Stimulated activated effector memory CD8-positive, alpha-beta T cell treated with anti-CD3 and anti-CD28 coated beads, Interleukin-12 subunit alpha, Interleukin-12 subunit beta, amount 100 ng/mL, for 72 hours (primary cell): Measurements from ENCODE around the gene UBE2M.
A peak's percentile ranks its signal among the peaks of the same experiment; 100 is the strongest.
"Not testable (repeated sequence)": the region's sequence is repeated elsewhere in the genome, so short reads cannot be mapped to it uniquely, and the experiment has no call there.

ENCODE experiments used
- ATAC-seq: fragments of 150-1000 bp; cut with Tn5 transposase; 2 replicates; pipeline ENCODE4 v1.10.0; 2021
- DNase-seq, 2 donors: peaks; one replicate each; pipeline ENCODE4 v3.0.0; 2021 to 2022; ENCODE audit warnings: low spot score in 2 of 2
- H3K27ac Mint-ChIP-seq: one replicate; pipeline ENCODE4 v1.8.0; 2022; ENCODE audit warnings: mild to moderate bottlenecking, mixed read lengths
- H3K36me3 Mint-ChIP-seq: one replicate; pipeline ENCODE4 v1.8.0; 2022; ENCODE audit warnings: mild to moderate bottlenecking, mixed read lengths
- H3K4me1 Mint-ChIP-seq: one replicate; pipeline ENCODE4 v1.8.0; 2022; ENCODE audit warnings: mixed read lengths
- H3K4me3 Mint-ChIP-seq: one replicate; pipeline ENCODE4 v1.8.0; 2022; ENCODE audit warnings: mild to moderate bottlenecking, mixed read lengths
- H3K9me3 Mint-ChIP-seq: one replicate; pipeline ENCODE4 v1.8.0; 2022; ENCODE audit warnings: mixed read lengths

Gene UBE2M

DNA sequence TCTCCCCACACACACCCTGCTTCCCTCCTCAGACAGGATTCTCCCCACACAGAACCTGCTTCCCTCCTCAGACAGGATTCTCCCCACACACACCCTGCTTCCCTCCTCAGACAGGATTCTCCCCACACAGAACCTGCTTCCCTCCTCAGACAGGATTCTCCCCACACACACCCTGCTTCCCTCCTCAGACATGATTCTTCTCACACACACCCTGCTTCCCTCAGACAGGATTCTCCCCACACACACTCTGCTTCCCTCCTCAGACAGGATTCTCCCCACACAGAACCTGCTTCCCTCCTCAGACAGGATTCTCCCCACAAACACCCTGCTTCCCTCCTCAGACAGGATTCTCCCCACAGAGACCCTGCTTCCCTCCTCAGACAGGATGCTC lies 19.2 kb downstream of the UBE2M start:
- Mint-ChIP-seq H3K4me1 (peaks cover 14% of the 10 kb centered on the region), H3K4me3 (peak overlapping the region; percentile 66)
- not testable (repeated sequence) for H3K9me3 Mint-ChIP-seq, H3K27ac Mint-ChIP-seq, ATAC-seq, H3K36me3 Mint-ChIP-seq, DNase-seq

GRCh38 chr19:58538257-58539168 lies 19.9 kb downstream of the UBE2M start:
- H3K4me1 Mint-ChIP-seq = peaks cover 7% of the 10 kb centered on the region
- no peak overlapping the region for H3K27ac Mint-ChIP-seq
- H3K9me3 Mint-ChIP-seq = no peaks in the 10 kb centered on the region
- peak overlapping the region; percentile 66 for H3K4me3 Mint-ChIP-seq
- peaks cover 3% of the 10 kb centered on the region for H3K36me3 Mint-ChIP-seq
- DNase-seq = peak in 1 of 2 donors; percentile 72
- ATAC-seq = peak; percentile 73

DNA sequence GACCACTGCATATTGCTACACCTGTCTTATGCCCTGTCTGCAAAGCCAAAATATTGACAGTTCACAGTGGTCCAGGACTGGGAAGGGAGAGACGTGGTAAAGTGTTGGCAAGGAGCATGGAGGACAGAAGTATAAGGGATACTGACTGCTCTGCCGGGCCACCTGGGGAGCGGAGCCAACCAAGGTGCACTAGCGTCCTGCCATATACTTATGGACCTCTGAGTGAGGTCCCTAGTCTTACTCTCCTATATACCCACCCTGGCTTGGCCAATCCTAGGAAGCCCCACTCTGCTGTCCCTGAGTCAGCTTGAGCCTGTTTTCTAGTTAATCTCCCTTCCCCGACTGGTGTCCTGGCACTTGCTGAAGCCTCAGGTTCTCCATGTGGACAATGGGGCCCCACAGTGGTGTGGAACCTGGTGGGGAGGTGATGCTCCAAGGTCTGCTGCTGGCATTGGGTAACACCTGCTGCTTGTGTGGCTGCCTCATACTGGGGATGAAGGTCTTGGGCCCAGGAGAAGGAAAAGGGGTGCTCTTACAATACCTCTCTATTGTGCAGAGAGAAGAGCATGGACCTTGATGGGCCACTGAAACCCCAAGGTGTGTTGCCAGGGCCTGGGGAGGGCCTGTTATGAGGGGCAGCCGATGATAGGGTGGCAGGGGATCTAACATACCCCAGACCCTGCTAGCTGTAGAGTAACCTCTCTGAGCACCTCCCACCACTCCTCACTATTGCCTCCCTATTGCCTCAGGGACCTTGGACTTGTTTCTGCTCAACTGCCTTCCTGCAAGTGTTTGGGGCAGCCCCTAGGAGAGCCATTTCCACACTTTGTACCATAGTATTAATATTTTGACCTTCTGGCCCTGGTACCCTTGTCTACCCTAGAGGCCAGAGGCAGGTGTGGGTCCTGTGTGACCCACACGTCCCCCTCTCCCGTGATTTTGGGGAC lies 21.3 kb downstream of the UBE2M start:
- peak overlapping the region; percentile 66 for H3K4me3 Mint-ChIP-seq
- peaks cover 5% of the 10 kb centered on the region for H3K4me1 Mint-ChIP-seq
- H3K9me3 Mint-ChIP-seq = no peaks in the 10 kb centered on the region
- no peaks in the 10 kb centered on the region for H3K36me3 Mint-ChIP-seq
- ATAC-seq (peak; percentile 13), DNase-seq (no peak)
- no peak overlapping the region for H3K27ac Mint-ChIP-seq

DNA sequence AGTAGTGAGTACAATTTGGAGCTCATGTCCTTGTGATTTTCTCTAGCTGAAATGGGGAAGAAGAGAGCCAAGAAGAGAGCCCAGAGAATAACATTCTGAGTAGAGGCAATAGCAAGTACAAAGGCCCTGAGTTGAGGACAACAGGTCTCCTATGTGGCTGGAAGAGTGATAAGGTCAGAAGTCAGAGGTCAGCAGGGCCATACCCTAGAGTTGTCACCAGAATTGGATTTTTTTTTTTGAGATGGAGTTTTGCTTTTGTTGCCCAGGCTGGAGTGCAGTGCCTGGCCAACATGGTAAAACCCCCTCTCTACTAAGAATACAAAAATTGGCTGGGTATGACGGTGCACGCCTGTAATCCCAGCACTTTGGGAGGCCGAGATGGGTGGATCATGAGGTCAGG lies 22.6 kb downstream of the UBE2M start:
- Mint-ChIP-seq H3K27ac (no peak overlapping the region), H3K36me3 (no peaks in the 10 kb centered on the region), H3K4me3 (no peak overlapping the region), H3K9me3 (no peaks in the 10 kb centered on the region), H3K4me1 (peaks cover 5% of the 10 kb centered on the region)
- ATAC-seq = no peak
- no peak for DNase-seq

DNA sequence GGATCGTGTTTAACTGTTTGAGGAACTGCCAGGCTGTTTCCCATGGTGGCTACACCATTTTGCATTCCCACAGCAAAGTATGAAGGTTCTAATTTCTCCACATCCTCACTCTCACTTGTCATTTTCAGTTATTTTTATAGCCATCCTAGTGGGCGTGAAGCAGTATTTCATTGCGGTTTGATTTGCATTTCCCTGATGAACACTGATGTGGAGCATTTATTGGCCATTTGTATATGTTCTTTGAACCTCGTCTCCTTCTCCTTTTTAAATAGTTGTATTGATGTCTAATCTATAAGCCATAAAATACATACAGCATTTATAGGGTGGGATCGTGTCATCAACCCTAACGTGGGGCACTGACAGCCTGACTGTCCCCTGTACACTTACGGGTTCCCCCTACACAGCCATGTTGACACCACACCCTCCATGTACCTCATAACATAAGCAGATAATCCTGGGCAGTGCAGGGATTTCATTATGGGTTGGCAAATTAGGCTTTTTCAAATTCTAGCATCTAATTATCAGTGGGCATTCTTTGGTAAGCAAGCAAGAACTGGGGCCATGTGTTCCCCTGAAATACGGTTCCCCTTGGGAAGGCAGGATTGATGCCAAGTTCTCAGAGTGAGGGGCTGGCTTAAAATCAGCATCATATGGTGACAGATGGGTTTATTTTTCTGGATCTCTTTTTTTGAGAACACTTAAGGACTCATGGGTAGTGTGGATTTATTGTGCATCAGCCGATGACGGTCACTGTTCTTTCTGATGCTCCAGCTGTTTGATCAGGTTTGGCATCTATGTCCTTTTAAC lies 27.2 kb downstream of the UBE2M start:
- Mint-ChIP-seq H3K36me3 (no peaks in the 10 kb centered on the region), H3K27ac (no peak overlapping the region), H3K9me3 (no peaks in the 10 kb centered on the region), H3K4me1 (no peaks in the 10 kb centered on the region), H3K4me3 (no peak overlapping the region)
- ATAC-seq (no peak), DNase-seq (no peak)

- Mint-ChIP-seq H3K9me3 (no peaks in the 10 kb centered on the region), H3K36me3 (no peaks in the 10 kb centered on the region)
- DNase-seq = no peak
These were observed 29.0 kb downstream of the UBE2M start for GRCh38 chr19:58529405-58529804.

DNA sequence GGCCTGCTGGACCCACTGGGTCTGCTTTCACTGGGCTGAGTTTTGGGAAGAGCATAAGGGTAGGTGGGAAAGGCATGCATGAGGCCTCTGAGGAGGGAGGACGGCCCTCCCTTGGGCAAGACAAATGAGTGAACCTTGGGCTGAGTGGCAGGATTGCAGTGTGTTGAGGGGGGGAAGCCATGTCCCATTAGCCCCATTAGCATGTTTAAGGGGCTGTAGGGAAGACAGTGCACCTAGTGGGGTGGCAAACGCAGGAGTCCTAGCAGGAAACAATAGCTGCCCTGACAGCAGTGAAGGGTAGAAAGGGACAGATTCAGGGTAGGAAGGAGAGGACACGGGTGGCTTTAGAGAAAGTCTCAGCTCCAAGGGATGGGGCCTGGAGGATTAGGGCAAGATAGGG lies 35.7 kb downstream of the UBE2M start:
- H3K4me1 Mint-ChIP-seq = peaks cover 30% of the 10 kb centered on the region

More at GRCh38 chr19:58529405-58529804, 29.0 kb downstream of the UBE2M start:
- ATAC-seq = no peak
- no peak overlapping the region for H3K27ac Mint-ChIP-seq
- no peak overlapping the region for H3K4me3 Mint-ChIP-seq
- H3K4me1 Mint-ChIP-seq = no peaks in the 10 kb centered on the region

DNA sequence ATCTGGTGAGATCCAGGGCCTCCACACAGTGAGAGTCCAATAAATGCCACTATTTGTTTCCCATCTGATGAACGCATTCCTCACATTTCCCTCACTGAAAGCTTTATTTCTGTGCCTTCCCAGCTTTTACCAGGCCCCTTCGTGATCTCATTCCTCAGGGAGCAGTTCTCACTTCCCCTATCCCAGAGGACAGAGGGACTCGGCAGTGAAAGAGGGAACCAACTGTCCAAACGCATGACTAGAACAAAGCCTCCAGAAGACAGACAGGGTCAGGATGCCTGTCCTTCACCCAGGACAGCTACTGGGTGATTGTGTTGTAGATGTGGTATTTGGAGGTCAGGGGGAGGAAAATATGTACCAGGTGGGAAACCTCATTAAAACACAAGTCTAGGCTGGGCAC lies 36.8 kb downstream of the UBE2M start:
- DNase-seq (no peak), ATAC-seq (no peak)
- Mint-ChIP-seq H3K4me3 (no peak overlapping the region), H3K4me1 (peaks cover 36% of the 10 kb centered on the region), H3K36me3 (peaks cover 20% of the 10 kb centered on the region), H3K27ac (no peak overlapping the region), H3K9me3 (no peaks in the 10 kb centered on the region)

More for the DNA sequence above, 35.7 kb downstream of the UBE2M start:
- Mint-ChIP-seq H3K9me3 (no peaks in the 10 kb centered on the region), H3K4me3 (no peak overlapping the region), H3K36me3 (peaks cover 17% of the 10 kb centered on the region), H3K27ac (peak overlapping the region; percentile 90)
- no peak for DNase-seq
- ATAC-seq = no peak

GRCh38 chr19:58520257-58520599 lies 38.2 kb downstream of the UBE2M start:
- Mint-ChIP-seq H3K4me1 (peaks cover 47% of the 10 kb centered on the region), H3K4me3 (peak overlapping the region; percentile 98), H3K9me3 (no peaks in the 10 kb centered on the region), H3K36me3 (peaks cover 34% of the 10 kb centered on the region), H3K27ac (peak overlapping the region; percentile 99)
- DNase-seq (no peak), ATAC-seq (no peak)

GRCh38 chr19:58519355-58520256 lies 38.8 kb downstream of the UBE2M start, which contains the start of gene ZBTB45:
TSS of gene ZBTB45 (minus strand) at chr19:58519810. CDS start at chr19:58517673, 2,137 bp downstream.
- H3K4me1 Mint-ChIP-seq = peaks cover 49% of the 10 kb centered on the region
- peak within 1 kb of the TSS; percentile 99 for H3K27ac Mint-ChIP-seq
- ATAC-seq = peak; percentile 89

DNA sequence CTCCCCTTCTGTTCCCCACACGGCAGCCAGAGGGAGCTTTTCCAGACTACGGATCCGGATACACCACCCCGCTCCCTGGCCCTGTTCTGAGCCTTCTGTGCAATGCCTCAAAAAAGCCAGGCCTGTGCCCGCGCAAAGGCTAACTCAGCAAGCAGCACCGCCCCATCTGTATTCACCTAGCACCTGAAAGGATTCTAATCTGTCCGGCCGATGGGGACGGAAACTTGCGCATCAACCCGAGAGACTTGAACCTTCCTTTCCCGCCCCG lies 39.4 kb downstream of the UBE2M start:
- Mint-ChIP-seq H3K9me3 (no peaks in the 10 kb centered on the region), H3K36me3 (peaks cover 46% of the 10 kb centered on the region), H3K27ac (peak overlapping the region; percentile 99), H3K4me3 (peak overlapping the region; percentile 98), H3K4me1 (peaks cover 55% of the 10 kb centered on the region)
- peak; percentile 16 for ATAC-seq
- DNase-seq = no peak

More at GRCh38 chr19:58519355-58520256, 38.8 kb downstream of the UBE2M start, which contains the start of gene ZBTB45:
- H3K36me3 Mint-ChIP-seq = peaks cover 40% of the 10 kb centered on the region
- peak within 1 kb of the TSS; percentile 98 for H3K4me3 Mint-ChIP-seq
- peak; percentile 94 to 97 for DNase-seq
- H3K9me3 Mint-ChIP-seq = no peaks in the 10 kb centered on the region

DNA sequence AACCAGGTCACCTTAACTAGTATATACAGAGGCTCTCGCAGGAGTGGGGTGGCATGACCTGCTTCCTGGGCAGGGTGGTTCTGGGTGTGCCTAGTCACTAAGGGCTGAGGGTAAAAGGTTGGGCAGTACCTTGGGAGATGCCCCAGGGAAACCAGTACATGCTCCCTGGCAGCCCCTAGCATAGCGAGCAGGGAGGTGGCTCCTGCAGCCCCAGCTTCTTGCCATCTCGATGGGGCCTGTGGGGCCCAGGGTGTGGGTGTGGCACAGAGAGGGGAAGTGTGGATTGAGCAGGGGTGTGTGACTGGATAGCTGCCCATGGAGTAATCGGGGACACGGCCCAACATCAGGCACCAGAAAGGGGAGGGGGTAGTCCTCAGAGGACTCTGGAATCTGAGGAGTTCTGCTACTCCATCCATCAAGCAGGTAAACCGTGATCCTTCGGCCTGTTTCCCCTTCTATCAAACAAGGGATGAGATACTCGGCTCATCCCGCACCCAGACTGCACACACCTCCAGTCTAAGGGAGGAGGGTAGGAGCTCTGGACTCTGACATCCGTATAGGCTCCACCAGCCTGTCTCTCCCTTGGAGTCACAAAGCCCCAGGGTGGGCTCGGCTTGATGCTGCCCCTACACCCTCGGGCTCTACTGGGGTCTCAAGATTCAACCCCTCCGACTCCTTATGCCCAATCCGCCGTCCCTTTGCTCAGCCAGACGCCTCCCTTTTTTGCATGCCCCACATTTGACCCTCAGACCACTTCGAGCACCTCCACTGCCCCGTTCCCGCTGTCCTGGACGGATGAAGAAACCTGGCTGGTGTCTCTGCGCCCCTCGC lies 39.9 kb downstream of the UBE2M start:
- H3K27ac Mint-ChIP-seq = peak overlapping the region; percentile 99
- H3K4me1 Mint-ChIP-seq = peaks cover 61% of the 10 kb centered on the region
- DNase-seq (no peak), ATAC-seq (no peak)
- no peaks in the 10 kb centered on the region for H3K9me3 Mint-ChIP-seq
- peak overlapping the region; percentile 98 for H3K4me3 Mint-ChIP-seq
- H3K36me3 Mint-ChIP-seq = peaks cover 52% of the 10 kb centered on the region

DNA sequence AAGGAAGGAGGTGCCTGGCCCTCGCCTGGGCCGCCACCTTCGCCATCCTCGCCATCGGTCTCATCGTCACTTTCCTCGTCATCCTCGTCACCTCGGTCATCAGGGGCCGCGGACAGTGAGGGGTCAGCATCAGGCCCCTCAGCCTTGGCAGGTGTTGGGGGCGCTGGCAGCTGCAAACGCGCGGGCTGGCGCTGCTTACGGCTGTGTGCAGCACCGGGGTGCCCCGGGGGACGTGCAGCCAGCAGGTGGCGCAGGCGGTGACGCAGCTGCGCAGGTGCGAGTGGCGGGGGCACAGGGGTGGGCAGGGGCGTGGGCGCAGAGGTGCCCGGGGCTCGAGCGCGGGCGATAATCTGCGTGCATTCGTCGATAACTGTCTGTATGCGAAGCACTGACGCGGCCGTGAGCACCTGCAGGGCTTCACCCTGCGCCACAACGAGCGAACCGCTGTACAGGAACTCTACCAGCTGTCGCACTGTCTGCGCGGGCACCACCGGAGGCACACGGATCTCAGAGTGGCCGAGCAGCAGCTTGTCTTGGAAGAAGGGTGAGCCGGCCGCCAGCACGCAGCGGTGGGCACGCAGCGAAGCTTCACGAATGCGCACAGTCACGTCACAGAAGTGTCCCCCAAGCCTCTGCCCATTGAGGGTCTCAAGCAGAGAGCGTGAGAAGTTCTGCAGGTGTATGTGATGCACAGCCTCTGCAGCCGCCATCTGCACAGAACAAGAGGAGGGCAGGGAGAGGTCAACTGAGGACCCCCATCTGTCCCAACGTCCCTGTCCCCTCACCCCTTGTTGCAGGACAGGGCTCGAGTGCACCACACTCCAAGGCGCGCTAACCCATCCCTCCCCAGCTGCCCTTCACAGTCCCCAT lies 41.2 kb downstream of the UBE2M start:
- Mint-ChIP-seq H3K27ac (peak overlapping the region; percentile 99), H3K9me3 (no peaks in the 10 kb centered on the region), H3K4me3 (peak overlapping the region; percentile 98), H3K36me3 (peaks cover 60% of the 10 kb centered on the region), H3K4me1 (peaks cover 69% of the 10 kb centered on the region)
- ATAC-seq (no peak), DNase-seq (no peak)
